ENCODE results near the gene FLT1.

DNA sequence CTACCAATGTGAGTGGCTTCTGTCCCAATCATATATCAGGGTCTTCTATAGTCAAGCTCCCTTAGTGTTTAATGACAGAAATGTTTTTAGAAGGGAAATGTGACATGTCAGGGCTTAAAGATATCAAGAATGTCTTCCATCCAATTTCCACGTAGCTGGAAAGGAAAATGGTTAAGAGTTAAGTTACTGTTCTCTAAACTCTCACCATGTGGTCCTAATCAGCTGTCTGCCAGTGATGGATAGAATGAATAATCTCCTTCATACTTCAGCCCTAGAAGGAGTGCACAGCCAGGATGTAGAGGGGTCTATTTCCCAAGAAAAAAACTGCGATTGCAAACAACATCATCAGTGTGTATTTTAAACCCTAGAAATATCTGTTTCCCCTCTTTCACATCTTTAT lies 36.3 kb downstream of the FLT1 start:
- TF ChIP-seq KMT2A (CRISPR knock-in tag; IDR thresholded peaks at IDR 0.05): no peak
- TF ChIP-seq, protein P1, sequence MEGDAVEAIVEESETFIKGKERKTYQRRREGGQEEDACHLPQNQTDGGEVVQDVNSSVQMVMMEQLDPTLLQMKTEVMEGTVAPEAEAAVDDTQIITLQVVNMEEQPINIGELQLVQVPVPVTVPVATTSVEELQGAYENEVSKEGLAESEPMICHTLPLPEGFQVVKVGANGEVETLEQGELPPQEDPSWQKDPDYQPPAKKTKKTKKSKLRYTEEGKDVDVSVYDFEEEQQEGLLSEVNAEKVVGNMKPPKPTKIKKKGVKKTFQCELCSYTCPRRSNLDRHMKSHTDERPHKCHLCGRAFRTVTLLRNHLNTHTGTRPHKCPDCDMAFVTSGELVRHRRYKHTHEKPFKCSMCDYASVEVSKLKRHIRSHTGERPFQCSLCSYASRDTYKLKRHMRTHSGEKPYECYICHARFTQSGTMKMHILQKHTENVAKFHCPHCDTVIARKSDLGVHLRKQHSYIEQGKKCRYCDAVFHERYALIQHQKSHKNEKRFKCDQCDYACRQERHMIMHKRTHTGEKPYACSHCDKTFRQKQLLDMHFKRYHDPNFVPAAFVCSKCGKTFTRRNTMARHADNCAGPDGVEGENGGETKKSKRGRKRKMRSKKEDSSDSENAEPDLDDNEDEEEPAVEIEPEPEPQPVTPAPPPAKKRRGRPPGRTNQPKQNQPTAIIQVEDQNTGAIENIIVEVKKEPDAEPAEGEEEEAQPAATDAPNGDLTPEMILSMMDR (CRISPR knock-in tag; IDR thresholded peaks at IDR 0.05): no peak
- TF ChIP-seq EP300 (IDR thresholded peaks at IDR 0.05; ENCODE audit: low read depth in 2 of 2, low read length in 2 of 2): no peak
- TF ChIP-seq EP300 (CRISPR knock-in tag; IDR thresholded peaks at IDR 0.05; ENCODE audit: borderline replicate concordance): no peak
- TF ChIP-seq RARA (CRISPR knock-in tag; IDR thresholded peaks at IDR 0.05): no peak
- TF ChIP-seq ZNF776 (CRISPR knock-in tag; IDR thresholded peaks at IDR 0.05): no peak
- no peak for TF ChIP-seq ZNF367 (CRISPR knock-in tag; IDR thresholded peaks at IDR 0.05; ENCODE audit: borderline replicate concordance)
- no peak for TF ChIP-seq MED13 (CRISPR knock-in tag; IDR thresholded peaks at IDR 0.05)
- TF ChIP-seq MYNN (CRISPR knock-in tag; IDR thresholded peaks at IDR 0.05; ENCODE audit: low read depth): no peak
- TF ChIP-seq PCBP2 (optimal IDR thresholded peaks at IDR 0.05; ENCODE audit: low read depth, low read length, poor library complexity, severe bottlenecking): no peak
- no peak for TF ChIP-seq DNMT3B (CRISPR knock-in tag; conservative IDR thresholded peaks at IDR 0.05)
- no peak for TF ChIP-seq CBX1 (IDR thresholded peaks at IDR 0.05; ENCODE audit: low read depth)
- TF ChIP-seq PHF21A (CRISPR knock-in tag; IDR thresholded peaks at IDR 0.05): no peak
- no peak for TF ChIP-seq SP1 (IDR thresholded peaks at IDR 0.05)
- TF ChIP-seq SP1 (CRISPR knock-in tag; IDR thresholded peaks at IDR 0.05): no peak
